T-helper 1 cell (primary cell): Measurements from ENCODE around the gene HDGF.
"Not testable (repeated sequence)": the region's sequence is repeated elsewhere in the genome, so short reads cannot be mapped to it uniquely, and the experiment has no call there.

Experiments
- DNase-seq, 5 donors: peaks; one replicate each; pipeline ENCODE4 v3.0.0-alpha.2; 2012 to 2020

HDGF gene

GRCh38 chr1:156767101-156767878, 15.8 kb upstream of the HDGF start, which contains the start of gene PRCC:
Gene PRCC (plus strand): TSS chr1:156767535. CDS start chr1:156767772, 237 bp downstream.
- peak; percentile 94 to 100 (median 97) for DNase-seq

GRCh38 chr1:156766298-156767100, 15.0 kb upstream of the HDGF start:
- no peak for DNase-seq

GRCh38 chr1:156765666-156766065, 14.2 kb upstream of the HDGF start:
- no peak for DNase-seq

- DNase-seq, result not testable (repeated sequence)
Observed at GRCh38 chr1:156765136-156765535, 13.7 kb upstream of the HDGF start.

GRCh38 chr1:156760796-156761104, 9.3 kb upstream of the HDGF start:
- DNase-seq, result no peak

GRCh38 chr1:156760092-156760795, 8.8 kb upstream of the HDGF start:
- no peak for DNase-seq

- not testable (repeated sequence) for DNase-seq
Observed at GRCh38 chr1:156757572-156758253, 6.2 kb upstream of the HDGF start.

- no peak for DNase-seq
Observed at GRCh38 chr1:156756355-156756754, 4.9 kb upstream of the HDGF start.

- DNase-seq, result no peak
Observed at GRCh38 chr1:156755527-156755950, 4.1 kb upstream of the HDGF start.

- no peak for DNase-seq
Observed at GRCh38 chr1:156754219-156754618, 2.7 kb upstream of the HDGF start.

GRCh38 chr1:156752843-156753482, 1.5 kb upstream of the HDGF start:
- no peak for DNase-seq

- DNase-seq, result peak; percentile 95 to 97 (median 96)
Observed at GRCh38 chr1:156751757-156752481, 444 bp upstream of the HDGF start.

- DNase-seq, result peak in 3 of 5 donors; percentile 19 to 29 (median 25)
Observed at GRCh38 chr1:156750711-156751450, 594 bp downstream of the HDGF start.

- no peak for DNase-seq
Observed at GRCh38 chr1:156750191-156750672, 1.2 kb downstream of the HDGF start.

- no peak for DNase-seq
Observed at GRCh38 chr1:156749419-156750118, 1.9 kb downstream of the HDGF start.

GRCh38 chr1:156748670-156749418, 2.6 kb downstream of the HDGF start:
- DNase-seq, result no peak

GRCh38 chr1:156747742-156748669, 3.5 kb downstream of the HDGF start:
- DNase-seq, result no peak
